ENCODE measurements around the gene GATD1. TPM values are rescaled to one million over a fixed set of nuclear protein-coding genes. Genes with fewer than 3 reads are reported as not detected.

Gene GATD1
- total and polyA plus RNA-seq, 9 of the 15 experiments (the other 6 are each of a cell fraction or from before 2014, with no cell fraction given): 2.8 to 144 (median 36.9) TPM

- TF ChIP-seq STAT6 (CRISPR knock-in tag; IDR thresholded peaks at IDR 0.05) (no peak), ZNF511 (CRISPR knock-in tag; IDR thresholded peaks at IDR 0.05) (0 out of 2 replicates have a peak, but pooled peaks have one; percentile 36), YY1 (IDR thresholded peaks at IDR 0.05; ENCODE audit: borderline replicate concordance in 1 of 3, control insufficient read depth in 1 of 3, extremely low read depth in 1 of 3, insufficient read depth in 3 of 3, insufficient read length in 1 of 3, insufficient replicate concordance in 2 of 3, low read depth in 1 of 3, low read length in 2 of 3) (no peak), U2AF2 (optimal IDR thresholded peaks at IDR 0.05; ENCODE audit: low read depth, low read length) (no peak), RBFOX2 (IDR thresholded peaks at IDR 0.05; ENCODE audit: low read depth, low read length) (peak; percentile 80), HMG20A (CRISPR knock-in tag; conservative IDR thresholded peaks at IDR 0.05) (no peak), RERE (CRISPR knock-in tag; IDR thresholded peaks at IDR 0.05; ENCODE audit: borderline replicate concordance) (no peak), ZNF324 (CRISPR knock-in tag; IDR thresholded peaks at IDR 0.05) (no peak), SNRNP70 (optimal IDR thresholded peaks at IDR 0.05; ENCODE audit: low read depth, low read length) (peak; percentile 27), NR0B1 (IDR thresholded peaks at IDR 0.05; ENCODE audit: partially characterized antibody) (no peak), ETV1 (tag; conservative IDR thresholded peaks at IDR 0.05; ENCODE audit: low read depth) (no peak), SUPT5H (IDR thresholded peaks at IDR 0.05) (no peak), PTBP1 (IDR thresholded peaks at IDR 0.05; ENCODE audit: low read depth, low read length) (no peak), ZNF57 (CRISPR knock-in tag; IDR thresholded peaks at IDR 0.05) (no peak), SLC30A9 (CRISPR knock-in tag; IDR thresholded peaks at IDR 0.05) (no peak), ESRRB (CRISPR knock-in tag; IDR thresholded peaks at IDR 0.05; ENCODE audit: borderline replicate concordance) (no peak), ILF3 (IDR thresholded peaks at IDR 0.05; ENCODE audit: borderline replicate concordance) (no peak)
Observed at GRCh38 chr11:812390-812789, 35.1 kb upstream of the GATD1 start (continued).

Data from K562 (cell line).